Neuron (in vitro differentiated cells): ENCODE measurements around the gene SHANK3.

Experiments used
- H2AFZ ChIP-seq: one replicate; pipeline ENCODE4 v1.6.1; 2013; ENCODE audit warnings: low read depth, mild to moderate bottlenecking, inconsistent platforms, low read length, moderate library complexity
- H3K27me3 ChIP-seq: one replicate; pipeline ENCODE4 v1.6.1; 2013; ENCODE audit warnings: low read length; ENCODE audit not compliant: insufficient read depth
- H3K36me3 ChIP-seq: one replicate; pipeline ENCODE4 v1.6.1; 2013; ENCODE audit warnings: low read length; ENCODE audit not compliant: insufficient read depth
- H3K4me1 ChIP-seq: one replicate; pipeline ENCODE4 v1.6.1; 2013; ENCODE audit warnings: low read length; ENCODE audit not compliant: insufficient read depth
- H3K4me3 ChIP-seq: 2 replicates; pipeline ENCODE4 v1.5.1; 2013; ENCODE audit warnings: mild to moderate bottlenecking, low read length, moderate library complexity
- H3K9me3 ChIP-seq: one replicate; pipeline ENCODE4 v1.6.1; 2013; ENCODE audit warnings: low read length

Gene SHANK3

GRCh38 chr22:50694099-50694605 lies 21.5 kb downstream of the SHANK3 start:
- H3K4me1 ChIP-seq = peaks cover 21% of the 10 kb centered on the region
- H3K27me3 ChIP-seq = no peaks in the 10 kb centered on the region
- H2AFZ ChIP-seq = no peak overlapping the region
- no peaks in the 10 kb centered on the region for H3K9me3 ChIP-seq
- peaks cover 3% of the 10 kb centered on the region for H3K36me3 ChIP-seq
- no peak overlapping the region for H3K4me3 ChIP-seq

- Histone ChIP-seq H3K4me1 (peaks cover 24% of the 10 kb centered on the region), H2AFZ (no peak overlapping the region), H3K9me3 (no peaks in the 10 kb centered on the region), H3K27me3 (no peaks in the 10 kb centered on the region), H3K4me3 (no peak overlapping the region), H3K36me3 (peaks cover 3% of the 10 kb centered on the region)
These were observed 22.3 kb downstream of the SHANK3 start for GRCh38 chr22:50694766-50695420.

- Histone ChIP-seq H3K27me3 (no peaks in the 10 kb centered on the region), H2AFZ (no peak overlapping the region), H3K36me3 (peaks cover 3% of the 10 kb centered on the region), H3K9me3 (no peaks in the 10 kb centered on the region), H3K4me3 (no peak overlapping the region), H3K4me1 (peaks cover 24% of the 10 kb centered on the region)
These were observed 23.0 kb downstream of the SHANK3 start for GRCh38 chr22:50695421-50696250.

- H3K9me3 ChIP-seq = no peaks in the 10 kb centered on the region
- H3K4me3 ChIP-seq = no peak overlapping the region
- H3K27me3 ChIP-seq = no peaks in the 10 kb centered on the region
- no peak overlapping the region for H2AFZ ChIP-seq
- peaks cover 6% of the 10 kb centered on the region for H3K36me3 ChIP-seq
- peaks cover 24% of the 10 kb centered on the region for H3K4me1 ChIP-seq
These were observed 23.7 kb downstream of the SHANK3 start for GRCh38 chr22:50696251-50696798.

GRCh38 chr22:50696799-50697561 lies 24.4 kb downstream of the SHANK3 start:
- Histone ChIP-seq H3K27me3 (no peaks in the 10 kb centered on the region), H2AFZ (no peak overlapping the region), H3K36me3 (peaks cover 6% of the 10 kb centered on the region), H3K4me3 (peak overlapping the region; percentile 67), H3K4me1 (peaks cover 24% of the 10 kb centered on the region), H3K9me3 (no peaks in the 10 kb centered on the region)

GRCh38 chr22:50697667-50698506 lies 25.3 kb downstream of the SHANK3 start:
- no peaks in the 10 kb centered on the region for H3K27me3 ChIP-seq
- no peaks in the 10 kb centered on the region for H3K9me3 ChIP-seq
- H3K4me3 ChIP-seq = peak overlapping the region; percentile 67
- H3K36me3 ChIP-seq = peaks cover 14% of the 10 kb centered on the region
- no peak overlapping the region for H2AFZ ChIP-seq
- H3K4me1 ChIP-seq = peaks cover 24% of the 10 kb centered on the region

- H3K4me3 ChIP-seq = peak overlapping the region; percentile 67
- H3K27me3 ChIP-seq = no peaks in the 10 kb centered on the region
- no peak overlapping the region for H2AFZ ChIP-seq
- peaks cover 21% of the 10 kb centered on the region for H3K36me3 ChIP-seq
- no peaks in the 10 kb centered on the region for H3K9me3 ChIP-seq
- peaks cover 24% of the 10 kb centered on the region for H3K4me1 ChIP-seq
These were observed 25.9 kb downstream of the SHANK3 start for GRCh38 chr22:50698546-50698945.

GRCh38 chr22:50699001-50699755 lies 26.6 kb downstream of the SHANK3 start:
- Histone ChIP-seq H3K27me3 (no peaks in the 10 kb centered on the region), H3K4me1 (peaks cover 24% of the 10 kb centered on the region), H3K36me3 (peaks cover 22% of the 10 kb centered on the region), H2AFZ (no peak overlapping the region), H3K4me3 (no peak overlapping the region), H3K9me3 (no peaks in the 10 kb centered on the region)

- H3K36me3 ChIP-seq = peaks cover 24% of the 10 kb centered on the region
- H3K27me3 ChIP-seq = no peaks in the 10 kb centered on the region
- peaks cover 28% of the 10 kb centered on the region for H3K4me1 ChIP-seq
- H3K9me3 ChIP-seq = no peaks in the 10 kb centered on the region
- H3K4me3 ChIP-seq = no peak overlapping the region
- H2AFZ ChIP-seq = no peak overlapping the region
These were observed 27.2 kb downstream of the SHANK3 start for GRCh38 chr22:50699756-50700386.

GRCh38 chr22:50700387-50701075 lies 27.9 kb downstream of the SHANK3 start:
- no peaks in the 10 kb centered on the region for H3K9me3 ChIP-seq
- peaks cover 24% of the 10 kb centered on the region for H3K36me3 ChIP-seq
- no peaks in the 10 kb centered on the region for H3K27me3 ChIP-seq
- no peak overlapping the region for H3K4me3 ChIP-seq
- no peak overlapping the region for H2AFZ ChIP-seq
- H3K4me1 ChIP-seq = peaks cover 33% of the 10 kb centered on the region

- Histone ChIP-seq H3K27me3 (no peaks in the 10 kb centered on the region), H3K4me3 (no peak overlapping the region), H3K4me1 (peaks cover 36% of the 10 kb centered on the region), H2AFZ (no peak overlapping the region), H3K9me3 (no peaks in the 10 kb centered on the region), H3K36me3 (peaks cover 24% of the 10 kb centered on the region)
These were observed 28.4 kb downstream of the SHANK3 start for GRCh38 chr22:50701076-50701419.
